ENCODE measurements around the gene PREP.

Gene PREP

GRCh38 chr6:105302617-105303128 lies 100.2 kb downstream of the PREP start:
- DNase-seq = no peak

GRCh38 chr6:105301756-105302616 lies 100.9 kb downstream of the PREP start:
- no peak for DNase-seq

- no peak for DNase-seq
Measured at GRCh38 chr6:105301072-105301503, 101.8 kb downstream of the PREP start.

GRCh38 chr6:105300090-105300489 lies 102.8 kb downstream of the PREP start:
- DNase-seq = no peak

GRCh38 chr6:105294129-105294528 lies 108.8 kb downstream of the PREP start:
- DNase-seq = no peak

GRCh38 chr6:105292689-105293339 lies 110.1 kb downstream of the PREP start:
- DNase-seq = no peak

GRCh38 chr6:105291525-105291924 lies 111.4 kb downstream of the PREP start:
- DNase-seq = no peak

- no peak for DNase-seq
Measured at GRCh38 chr6:105282631-105283585, 120.0 kb downstream of the PREP start.

GRCh38 chr6:105280033-105280432 lies 122.8 kb downstream of the PREP start:
- no peak for DNase-seq

- no peak for DNase-seq
Measured at GRCh38 chr6:105279463-105279862, 123.4 kb downstream of the PREP start.

- DNase-seq = no peak
Measured at GRCh38 chr6:105278813-105279212, 124.1 kb downstream of the PREP start.

GRCh38 chr6:105278035-105278434 lies 124.8 kb downstream of the PREP start:
- DNase-seq = no peak

GRCh38 chr6:105276374-105276773 lies 126.5 kb downstream of the PREP start:
- DNase-seq = no peak

- DNase-seq = no peak
Measured at GRCh38 chr6:105275542-105275941, 127.3 kb downstream of the PREP start.

GRCh38 chr6:105274678-105275077 lies 128.2 kb downstream of the PREP start:
- no peak for DNase-seq

- DNase-seq = no peak
Measured at GRCh38 chr6:105273589-105273988, 129.3 kb downstream of the PREP start.

- no peak for DNase-seq
Measured at GRCh38 chr6:105272786-105273185, 130.1 kb downstream of the PREP start.

GRCh38 chr6:105270511-105270910 lies 132.4 kb downstream of the PREP start:
- DNase-seq = no peak

GRCh38 chr6:105269390-105269789 lies 133.5 kb downstream of the PREP start:
- DNase-seq = no peak

- no peak for DNase-seq
Measured at GRCh38 chr6:105263685-105264610, 138.9 kb downstream of the PREP start.

Measured in activated CD8-positive, alpha-beta memory T cell treated with anti-CD3 and anti-CD28 coated beads, Interleukin-2, amount 50 U/mL, for 4 hours (primary cell).